Psoas muscle (tissue), 8 donors: ENCODE data around the gene ROBO1. TPM values are rescaled to one million over a fixed set of nuclear protein-coding genes. Genes with fewer than 3 reads are reported as not detected.

ENCODE experiments used
- ATAC-seq, 4 donors: fragments of 200-7000 bp; cut with Tn5 transposase; one replicate each; pipeline ENCODE4 v1.9.1; 2020; ENCODE audit warnings: moderate library complexity in 3 of 4, mild to moderate bottlenecking in 2 of 4
- DNase-seq, 2 donors: peaks; one replicate each; pipeline ENCODE4 v3.0.0-alpha.2; 2020
- H3K27ac ChIP-seq: fragments of 200-600 bp; one replicate; pipeline ENCODE4 v1.8.0; 2022
- H3K27me3 ChIP-seq, 3 donors: fragments of 200-600 bp in 1 of 3; one replicate each; pipeline versions ENCODE4 v1.6.1 to v1.8.0; 2013 to 2022; ENCODE audit warnings: low read length in 2 of 3, mild to moderate bottlenecking in 2 of 3, moderate library complexity in 1 of 3; ENCODE audit not compliant: insufficient read depth in 3 of 3
- H3K36me3 ChIP-seq, 2 donors: fragments of 200-600 bp in 1 of 2; one replicate each; pipeline versions ENCODE4 v1.6.1 to v1.8.0; 2013 to 2022; ENCODE audit warnings: low read depth in 1 of 2, mild to moderate bottlenecking in 1 of 2, moderate library complexity in 1 of 2; ENCODE audit not compliant: insufficient read depth in 1 of 2
- H3K4me1 ChIP-seq: fragments of 200-600 bp; one replicate; pipeline ENCODE4 v1.8.0; 2022
- H3K4me3 ChIP-seq: fragments of 200-600 bp; one replicate; pipeline ENCODE4 v1.8.0; 2022; ENCODE audit warnings: mild to moderate bottlenecking
- H3K9me3 ChIP-seq: fragments of 200-600 bp; one replicate; pipeline ENCODE4 v1.8.0; 2022
- WGBS, 3 donors: extraction: QIAGEN DNeasy Blood & Tissue Kit; methylation state at CpG; one replicate each; pipeline versions ENCODE4 v1.1.6 to v1.1.7; 2013; 5-methylcytosine and 5-hydroxymethylcytosine counted together
- intact Hi-C, 2 donors: fragments of 100-400 bp; cut with DNase I; formaldehyde crosslinking; loops; one replicate each; pipeline versions ENCODE4 v1.11.0 to v1.14.2; 2022
- polyA plus RNA-seq, 3 donors: library from polyadenylated mRNA; stranded (reverse); fragments of 200-250 nt; gene quantifications; one replicate each; pipeline ENCODE4 v1.2.3, GENCODE V29; 2013
- total RNA-seq, 4 donors: library from RNA; stranded (reverse); fragmentation: NEBNext Ultra II Directional in 2 of 4; extraction: Animal tissue kit (Norgen Biotek cat#: 25700) in 2 of 4; gene quantifications; one replicate each; pipeline versions ENCODE4 v1.2.1 to v1.2.4, GENCODE V29; 2021 to 2023
- TF ChIP-seq, protein P1 (sequence below): fragments of 200-600 bp; IDR thresholded peaks from one replicate; pipeline ENCODE4 v1.8.0; 2022; ENCODE audit warnings: antibody characterized with exemption
- donor health status: healthy with polysubstance abuse.
- donor health status: DM: no; HTN: no; CAD: no; lungs with moderate emphysema.
- donor health status: Bipolar disorder and iron deficiency.
- donor health status: healthy.
- donor health status: DM: yes; HTN: yes; CAD: no.
- donor health status: DM: no; HTN: no; CAD: no.
- donor health status: DM: no; HTN: no; CAD: no.
- donor health status: DM: yes; HTN: yes; CAD: no.

The ROBO1 gene
- total and polyA plus RNA-seq, 7 donors: 0.52 to 14.0 (median 4.9) TPM

DNA sequence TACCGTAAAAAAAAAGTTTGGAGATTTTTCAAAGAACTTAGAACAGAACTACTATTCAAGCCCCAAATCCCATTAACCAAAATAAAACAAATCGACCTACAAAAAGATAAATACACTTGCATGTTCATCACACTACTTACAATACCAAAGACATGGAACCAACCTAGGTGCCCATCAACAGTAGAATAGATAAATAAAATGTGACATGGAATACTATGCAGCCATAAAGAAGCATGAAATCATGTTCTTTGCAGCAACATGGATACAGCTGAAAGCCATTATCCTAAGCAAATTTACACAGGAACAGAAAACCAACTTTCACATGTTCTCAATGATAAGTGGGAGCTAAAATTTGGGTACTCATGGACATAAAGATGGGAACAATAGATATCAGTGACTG is 768.7 kb downstream of the ROBO1 start:
- Histone ChIP-seq H3K36me3 (no peaks in the 10 kb centered on the region), H3K4me1 (no peaks in the 10 kb centered on the region), H3K9me3 (peaks cover 4% of the 10 kb centered on the region), H3K4me3 (no peak overlapping the region), H3K27ac (no peak overlapping the region), H3K27me3 (no peaks in the 10 kb centered on the region)
- DNase-seq (no peak), ATAC-seq (no peak)
- intact Hi-C loops: no loop called here
- TF ChIP-seq, protein P1, sequence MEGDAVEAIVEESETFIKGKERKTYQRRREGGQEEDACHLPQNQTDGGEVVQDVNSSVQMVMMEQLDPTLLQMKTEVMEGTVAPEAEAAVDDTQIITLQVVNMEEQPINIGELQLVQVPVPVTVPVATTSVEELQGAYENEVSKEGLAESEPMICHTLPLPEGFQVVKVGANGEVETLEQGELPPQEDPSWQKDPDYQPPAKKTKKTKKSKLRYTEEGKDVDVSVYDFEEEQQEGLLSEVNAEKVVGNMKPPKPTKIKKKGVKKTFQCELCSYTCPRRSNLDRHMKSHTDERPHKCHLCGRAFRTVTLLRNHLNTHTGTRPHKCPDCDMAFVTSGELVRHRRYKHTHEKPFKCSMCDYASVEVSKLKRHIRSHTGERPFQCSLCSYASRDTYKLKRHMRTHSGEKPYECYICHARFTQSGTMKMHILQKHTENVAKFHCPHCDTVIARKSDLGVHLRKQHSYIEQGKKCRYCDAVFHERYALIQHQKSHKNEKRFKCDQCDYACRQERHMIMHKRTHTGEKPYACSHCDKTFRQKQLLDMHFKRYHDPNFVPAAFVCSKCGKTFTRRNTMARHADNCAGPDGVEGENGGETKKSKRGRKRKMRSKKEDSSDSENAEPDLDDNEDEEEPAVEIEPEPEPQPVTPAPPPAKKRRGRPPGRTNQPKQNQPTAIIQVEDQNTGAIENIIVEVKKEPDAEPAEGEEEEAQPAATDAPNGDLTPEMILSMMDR: no peak
- WGBS, 3 donors: 88 to 91% (median 89%) methylated on average over 2 of the region's 2 CpGs

DNA sequence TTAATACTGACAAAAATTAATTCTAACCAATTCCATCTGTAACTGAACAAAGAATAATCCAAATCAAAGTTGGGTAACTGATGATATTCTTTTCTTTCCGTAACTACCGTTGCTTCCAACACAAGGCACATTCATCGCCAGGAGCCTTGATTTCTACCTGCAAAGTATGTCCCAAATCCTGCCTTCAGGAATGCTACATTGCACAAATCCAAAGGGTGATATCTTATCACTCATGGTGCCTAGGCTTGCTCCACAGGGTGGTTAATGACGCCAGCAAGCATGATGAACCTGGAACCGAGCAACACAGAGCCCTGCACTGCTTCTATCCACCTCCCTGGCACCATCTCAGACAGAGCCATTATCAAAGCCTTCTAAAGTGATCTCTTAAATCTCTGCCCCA is 772.7 kb downstream of the ROBO1 start:
- Histone ChIP-seq H3K9me3 (peaks cover 15% of the 10 kb centered on the region), H3K36me3 (no peaks in the 10 kb centered on the region), H3K4me1 (no peaks in the 10 kb centered on the region), H3K27ac (no peak overlapping the region), H3K27me3 (no peaks in the 10 kb centered on the region), H3K4me3 (no peak overlapping the region)
- TF ChIP-seq, protein P1: no peak
- no peak for DNase-seq
- ATAC-seq: no peak
- WGBS, 3 donors: 93 to 97% (median 95%) methylated on average over 5 of the region's 5 CpGs
- intact Hi-C loops: no loop called here

DNA sequence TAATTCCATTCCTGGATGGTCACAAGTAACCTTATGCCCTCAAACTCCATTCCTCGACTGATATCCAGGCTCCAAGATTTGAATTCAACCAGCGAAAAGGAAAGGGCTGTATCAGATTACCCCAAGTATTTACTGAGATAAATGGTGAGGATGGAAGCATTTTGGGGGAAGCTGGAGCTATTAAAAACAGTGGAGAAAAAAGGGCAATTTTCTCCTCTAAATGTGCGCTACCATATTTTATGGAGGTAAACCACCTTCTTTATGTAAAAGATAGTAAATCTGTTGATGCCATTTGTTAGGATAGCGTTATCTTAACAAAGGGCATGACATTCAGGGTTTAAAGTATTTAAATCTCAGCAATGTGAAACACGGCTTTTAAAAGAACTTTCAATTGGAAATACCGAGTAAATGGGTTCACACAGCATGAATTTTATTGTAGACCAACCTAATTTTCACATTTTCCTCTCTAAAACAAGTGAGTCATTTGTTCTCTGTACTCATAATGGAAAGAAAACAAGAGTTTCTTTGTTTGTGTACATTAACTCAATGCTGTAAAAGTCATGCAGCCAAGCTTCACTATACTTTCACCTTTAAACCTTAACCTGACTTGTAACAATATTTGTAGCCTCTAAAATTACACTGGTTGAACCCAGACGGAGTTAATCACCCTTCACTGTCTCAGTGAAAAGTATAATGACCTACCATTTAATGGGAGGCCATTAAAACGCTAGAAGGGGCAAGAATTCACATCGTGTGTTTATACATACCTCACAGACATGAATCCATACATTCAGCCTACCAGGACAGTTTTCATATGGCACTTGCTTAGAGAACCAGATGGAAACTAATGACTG is 773.4 kb downstream of the ROBO1 start:
- DNase-seq (no peak), ATAC-seq (no peak)
- TF ChIP-seq, protein P1: no peak
- H3K27me3 ChIP-seq: no peaks in the 10 kb centered on the region
- H3K36me3 ChIP-seq: no peaks in the 10 kb centered on the region
- H3K4me3 ChIP-seq: no peak overlapping the region
- intact Hi-C loops: no loop called here
- no peaks in the 10 kb centered on the region for H3K4me1 ChIP-seq
- no peak overlapping the region for H3K27ac ChIP-seq
- 54 to 67% (median 63%) methylated on average over 9 of the region's 9 CpGs for WGBS, 3 donors
- peaks cover 13% of the 10 kb centered on the region for H3K9me3 ChIP-seq

DNA sequence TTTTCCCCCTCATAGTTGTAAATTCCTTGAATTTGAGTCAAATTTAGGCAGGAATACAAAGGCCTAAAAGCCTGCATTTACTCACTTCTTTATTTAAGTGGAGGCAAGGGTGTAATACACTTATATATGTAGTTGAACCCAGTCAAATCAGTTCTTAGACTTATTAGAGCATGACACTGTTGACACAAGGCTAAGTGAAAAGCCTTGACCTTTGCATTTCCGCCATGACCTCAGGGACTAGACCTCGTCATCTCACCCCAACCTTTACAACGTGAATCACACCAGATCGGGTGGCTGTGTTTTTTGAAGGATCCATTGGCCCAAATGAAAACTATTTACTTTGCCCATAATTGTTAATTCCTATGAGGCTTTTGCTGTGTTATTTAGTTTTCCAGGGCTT is 774.4 kb downstream of the ROBO1 start:
- DNase-seq (no peak), ATAC-seq (no peak)
- peaks cover 10% of the 10 kb centered on the region for H3K9me3 ChIP-seq
- TF ChIP-seq, protein P1: no peak
- H3K27me3 ChIP-seq: no peaks in the 10 kb centered on the region
- H3K4me1 ChIP-seq: no peaks in the 10 kb centered on the region
- no peaks in the 10 kb centered on the region for H3K36me3 ChIP-seq
- 74 to 83% (median 80%) methylated on average over 4 of the region's 4 CpGs for WGBS, 3 donors
- no peak overlapping the region for H3K4me3 ChIP-seq
- no peak overlapping the region for H3K27ac ChIP-seq
- intact Hi-C loops: no loop called here
